Cardiac septum (tissue), 1 donor: Measurements from ENCODE around the gene UBTD1. TPM values are rescaled to one million over a fixed set of nuclear protein-coding genes. Genes with fewer than 3 reads are reported as not detected.
"Not testable (repeated sequence)": the region's sequence is repeated elsewhere in the genome, so short reads cannot be mapped to it uniquely, and the experiment has no call there.

Source experiments
- DNase-seq: peaks from one replicate; pipeline ENCODE4 v3.0.0-alpha.2; 2020; ENCODE audit warnings: low spot score
- intact Hi-C: fragments of 100-400 bp; cut with DNase I; formaldehyde crosslinking; loops from one replicate; pipeline ENCODE4 v1.14.0; 2022
- total RNA-seq: library from RNA; stranded (reverse); fragmentation: NEBNext Ultra II Directional; extraction: Animal tissue kit (Norgen Biotek cat#: 25700); gene quantifications from one replicate; pipeline ENCODE4 v1.2.1, GENCODE V29; 2021
- donor health status: DM: no; HTN: no; CAD: no.

The UBTD1 gene
- total RNA-seq, 1 donor from 2014 or later, result 25.5 TPM

GRCh38 chr10:97550336-97551149 is 51.8 kb downstream of the UBTD1 start:
- DNase-seq, result peak; percentile 44
- intact Hi-C loops, result loop anchor here (10.0 kb wide), 1 partner anchor 146 kb away; the partner anchor contains the start of gene RRP12

- peak; percentile 54 for DNase-seq
- intact Hi-C loops, result loop anchor here (10.0 kb wide), 1 partner anchor 146 kb away; the partner anchor contains the start of gene RRP12
These were observed 52.5 kb downstream of the UBTD1 start for GRCh38 chr10:97551271-97551670.

GRCh38 chr10:97553575-97554031 is 54.9 kb downstream of the UBTD1 start:
- intact Hi-C loops, result loop anchor here (2.0 to 10.0 kb wide), 2 partner anchors 91 to 149 kb away; partner anchors contain the start of gene RRP12

GRCh38 chr10:97554336-97554735 is 55.6 kb downstream of the UBTD1 start:
- intact Hi-C loops, result loop anchor here (2.0 to 10.0 kb wide), 2 partner anchors 92 to 150 kb away; partner anchors contain the start of gene RRP12
- peak; percentile 38 for DNase-seq

More at GRCh38 chr10:97553575-97554031, 54.9 kb downstream of the UBTD1 start:
- DNase-seq, result peak; percentile 86

- not testable (repeated sequence) for DNase-seq
- intact Hi-C loops, result loop anchor here (2.0 to 10.0 kb wide), 2 partner anchors 93 to 151 kb away; partner anchors contain the start of gene RRP12
These were observed 56.8 kb downstream of the UBTD1 start for GRCh38 chr10:97555541-97555940.

GRCh38 chr10:97560731-97561381 is 62.1 kb downstream of the UBTD1 start:
- intact Hi-C loops, result not testable (repeated sequence)
- peak; percentile 70 for DNase-seq

GRCh38 chr10:97561386-97562077 is 62.8 kb downstream of the UBTD1 start:
- intact Hi-C loops, DNase-seq: not testable (repeated sequence)

GRCh38 chr10:97562329-97562728 is 63.6 kb downstream of the UBTD1 start:
- DNase-seq, intact Hi-C loops: not testable (repeated sequence)

GRCh38 chr10:97563337-97563736 is 64.6 kb downstream of the UBTD1 start:
- DNase-seq, result no peak
- intact Hi-C loops, result no loop called here

GRCh38 chr10:97564776-97565175 is 66.1 kb downstream of the UBTD1 start:
- no peak for DNase-seq
- intact Hi-C loops, result no loop called here

GRCh38 chr10:97566336-97566996 is 67.7 kb downstream of the UBTD1 start:
- DNase-seq, result no peak
- intact Hi-C loops, result no loop called here

- no peak for DNase-seq
- intact Hi-C loops, result no loop called here
These were observed 69.2 kb downstream of the UBTD1 start for GRCh38 chr10:97567891-97568290.

GRCh38 chr10:97570146-97570788 is 71.5 kb downstream of the UBTD1 start:
- intact Hi-C loops, result no loop called here
- DNase-seq, result no peak

GRCh38 chr10:97570789-97571471 is 72.2 kb downstream of the UBTD1 start:
- intact Hi-C loops, result no loop called here
- no peak for DNase-seq

- DNase-seq, result no peak
- intact Hi-C loops, result no loop called here
These were observed 72.9 kb downstream of the UBTD1 start for GRCh38 chr10:97571622-97572021.

- intact Hi-C loops, result no loop called here
- peak; percentile 88 for DNase-seq
These were observed 73.7 kb downstream of the UBTD1 start, which contains the start of gene ANKRD2 for GRCh38 chr10:97572214-97572989. Gene ANKRD2, plus strand, starts transcription at chr10:97572779. Its CDS starts 10 bp downstream, at chr10:97572789.

GRCh38 chr10:97573021-97573420 is 74.3 kb downstream of the UBTD1 start:
- no peak for DNase-seq
- intact Hi-C loops, result no loop called here
